Kidney (tissue), 14 donors: ENCODE measurements around the gene ETNK1. TPM values are rescaled to one million over a fixed set of nuclear protein-coding genes. Genes with fewer than 3 reads are reported as not detected.

Experiments
- DNase-seq, 5 donors: peaks; one replicate each; pipeline ENCODE4 v3.0.0-alpha.2; 2013 to 2020
- FAIRE-seq: peaks from 2 replicates; lab custom pipeline; 2012; peaks lifted over from hg19 to GRCh38; lab: Jason Lieb, UNC
- H3K27ac ChIP-seq, 2 donors: one replicate each; pipeline ENCODE4 v1.7.0; 2013; ENCODE audit warnings: low read depth in 2 of 2, low read length in 2 of 2, inconsistent platforms in 1 of 2
- H3K27me3 ChIP-seq: one replicate; pipeline ENCODE4 v1.7.1; 2013; ENCODE audit warnings: low read length, inconsistent platforms; ENCODE audit not compliant: control insufficient read depth, insufficient read depth
- H3K36me3 ChIP-seq, 3 donors: one replicate each; pipeline versions ENCODE4 v1.7.0 to v1.7.1; 2013; ENCODE audit warnings: low read length in 3 of 3, control low read depth in 1 of 3, inconsistent platforms in 1 of 3; ENCODE audit not compliant: insufficient read depth in 3 of 3, control insufficient read depth in 2 of 3
- H3K4me1 ChIP-seq, 3 donors: one replicate each; pipeline versions ENCODE4 v1.7.0 to v1.7.1; 2013; ENCODE audit warnings: low read length in 3 of 3, inconsistent platforms in 1 of 3, low read depth in 1 of 3; ENCODE audit not compliant: control insufficient read depth in 2 of 3, insufficient read depth in 2 of 3
- H3K4me3 ChIP-seq, 3 donors: one replicate each; pipeline versions ENCODE4 v1.7.0 to v1.8.1; 2013; ENCODE audit warnings: low read length in 3 of 3, control low read depth in 1 of 3, inconsistent platforms in 1 of 3
- H3K9ac ChIP-seq, 3 donors: one replicate each; pipeline versions ENCODE4 v1.7.0 to v1.7.1; 2013; ENCODE audit warnings: low read length in 3 of 3, control low read depth in 1 of 3, inconsistent platforms in 1 of 3
- H3K9me3 ChIP-seq, 3 donors: one replicate each; pipeline versions ENCODE4 v1.7.0 to v1.7.1; 2013; ENCODE audit warnings: low read length in 3 of 3, control low read depth in 1 of 3, inconsistent platforms in 1 of 3; ENCODE audit not compliant: control insufficient read depth in 2 of 3, insufficient read depth in 1 of 3
- CTCF ChIP-seq: IDR thresholded peaks from 3 replicates; pipeline ENCODE4 v1.5.1; 2012; ENCODE audit warnings: mild to moderate bottlenecking, moderate library complexity, borderline replicate concordance; ENCODE audit not compliant: insufficient read depth; ENCODE audit errors: extremely low read depth
- intact Hi-C: fragments of 100-400 bp; cut with DNase I; formaldehyde crosslinking; loops from one replicate; pipeline ENCODE4 v1.11.1; 2022
- polyA plus RNA-seq: library from polyadenylated mRNA; stranded (reverse); fragments of 350-450 nt; fragmentation: Illumina TruSeq; extraction: RNeasy Lipid Tissue Mini Kit (QIAGEN cat#74804); gene quantifications from one replicate; pipeline ENCODE4 v1.2.3, GENCODE V29; 2014; ENCODE audit warnings: low read depth, low replicate concordance; ENCODE audit not compliant: insufficient read depth
- total RNA-seq: library from RNA; stranded (reverse); fragmentation: NEBNext Ultra II Directional; extraction: Animal tissue kit (Norgen Biotek cat#: 25700); gene quantifications from one replicate; pipeline ENCODE4 v1.2.1, GENCODE V29; 2021
- donor health status: control.
- donor health status: control.
- donor health status: control.
- donor health status: control.
- donor health status: control.
- donor health status: DM: yes; HTN: yes; CAD: no.
- donor health status: Normal renal cell carcinoma (clear cell type).

The ETNK1 gene
- total and polyA plus RNA-seq, 2 donors from 2014 or later = 12.7 to 83.4 TPM

DNA sequence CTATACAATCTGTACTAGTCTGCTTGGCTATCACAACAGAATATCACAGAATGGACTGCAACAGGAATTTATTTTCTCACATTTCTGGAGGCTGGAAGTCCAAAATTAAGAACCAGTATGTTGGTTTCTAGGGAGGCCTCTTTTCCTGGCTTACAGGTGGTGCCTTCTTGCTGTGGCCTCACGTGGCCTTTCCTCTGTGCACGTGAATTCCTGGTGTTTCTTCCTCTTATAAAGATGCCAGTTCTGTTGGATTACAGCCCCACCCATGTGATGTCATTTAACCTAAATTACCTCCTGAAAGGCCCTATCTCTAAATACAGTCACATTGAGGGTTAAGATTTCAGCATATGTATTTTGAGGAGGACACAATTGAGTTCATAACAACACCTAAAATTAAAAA, 48.5 kb upstream of the ETNK1 start:
- intact Hi-C loops = no loop called here
- H3K9me3 ChIP-seq = no peaks in the 10 kb centered on the region
- no peak overlapping the region for H3K27ac ChIP-seq
- TF ChIP-seq CTCF = no peak
- H3K36me3 ChIP-seq = no peaks in the 10 kb centered on the region
- no peaks in the 10 kb centered on the region for H3K4me1 ChIP-seq
- H3K27me3 ChIP-seq = no peaks in the 10 kb centered on the region
- H3K9ac ChIP-seq = no peak overlapping the region
- DNase-seq (no peak), FAIRE-seq (no peak)
- H3K4me3 ChIP-seq = no peak overlapping the region

DNA sequence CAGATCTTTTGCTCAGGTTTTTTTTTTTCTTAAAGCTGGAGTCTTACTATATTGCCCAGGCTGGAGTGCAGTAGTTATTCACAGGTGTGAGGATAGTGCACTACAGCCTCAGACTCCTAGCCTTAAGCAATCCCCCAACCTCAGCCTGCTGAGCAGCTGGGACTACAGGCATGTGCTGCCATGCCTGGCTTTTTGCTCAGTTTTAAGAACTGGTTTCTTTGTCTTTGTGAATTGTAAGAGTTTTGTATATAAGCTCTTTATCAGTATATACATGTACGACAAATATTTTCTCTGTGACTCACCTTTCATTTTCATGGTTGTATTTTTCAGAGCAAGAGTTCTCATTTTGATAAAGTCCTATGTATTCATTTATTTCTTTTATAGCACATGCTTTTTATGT, 47.3 kb upstream of the ETNK1 start:
- Histone ChIP-seq H3K9me3 (no peaks in the 10 kb centered on the region), H3K27ac (no peak overlapping the region), H3K27me3 (no peaks in the 10 kb centered on the region), H3K4me1 (no peaks in the 10 kb centered on the region), H3K4me3 (no peak overlapping the region), H3K9ac (no peak overlapping the region), H3K36me3 (no peaks in the 10 kb centered on the region)
- no peak for TF ChIP-seq CTCF
- intact Hi-C loops = no loop called here
- FAIRE-seq (no peak), DNase-seq (no peak)

DNA sequence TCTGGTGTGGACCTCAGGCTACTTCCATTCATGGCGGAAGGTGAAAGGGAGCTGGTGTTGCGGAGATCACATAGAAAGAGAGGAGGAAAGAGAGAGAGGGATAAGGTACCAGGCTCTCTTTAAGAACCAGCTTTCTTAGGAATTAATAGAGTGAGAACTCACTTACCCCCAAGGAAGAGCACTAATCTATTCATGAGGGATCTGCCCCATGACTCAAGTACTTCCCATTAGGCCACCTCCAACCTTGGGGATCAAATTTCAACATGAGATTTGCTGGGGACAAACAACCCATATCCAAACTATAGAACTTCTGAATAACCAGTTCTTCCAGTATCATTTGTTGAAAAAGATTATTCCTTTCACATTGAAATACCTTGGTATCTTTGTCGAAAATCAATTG, 46.6 kb upstream of the ETNK1 start:
- Histone ChIP-seq H3K9ac (no peak overlapping the region), H3K27me3 (no peaks in the 10 kb centered on the region), H3K9me3 (no peaks in the 10 kb centered on the region), H3K27ac (no peak overlapping the region), H3K36me3 (no peaks in the 10 kb centered on the region), H3K4me1 (no peaks in the 10 kb centered on the region), H3K4me3 (no peak overlapping the region)
- intact Hi-C loops = no loop called here
- DNase-seq (no peak), FAIRE-seq (no peak)
- no peak for TF ChIP-seq CTCF

- no peak overlapping the region for H3K4me3 ChIP-seq
- no peaks in the 10 kb centered on the region for H3K9me3 ChIP-seq
- intact Hi-C loops = no loop called here
- H3K9ac ChIP-seq = no peak overlapping the region
- H3K27ac ChIP-seq = no peak overlapping the region
- H3K36me3 ChIP-seq = no peaks in the 10 kb centered on the region
- DNase-seq = no peak
- H3K27me3 ChIP-seq = no peaks in the 10 kb centered on the region
- FAIRE-seq = no peak
- H3K4me1 ChIP-seq = no peaks in the 10 kb centered on the region
- no peak for TF ChIP-seq CTCF
Measured at GRCh38 chr12:22588817-22589216, 36.2 kb upstream of the ETNK1 start.
